Caco-2 (cell line): ENCODE results near the gene CAMK1D. TPM values are rescaled to one million over a fixed set of nuclear protein-coding genes. Genes with fewer than 3 reads are reported as not detected.

Source experiments
- BruUV-seq: library from RNA; stranded (reverse); fragments of 400-500 nt; replicated peaks from 2 replicates; lab custom pipeline; 2021; lab: Mats Ljungman, UMichigan
- CTCF ChIA-PET: fragments of 300-600 bp; sonication (Branson Sonifier 250); formaldehyde crosslinking; loops from one replicate; lab custom pipeline; 2022; ENCODE audit warnings: antibody characterized with exemption; lab: Charles Lee
- POLR2A ChIA-PET: fragments of 300-600 bp; sonication (Branson Sonifier 250); formaldehyde crosslinking; loops from one replicate; lab custom pipeline; 2022; ENCODE audit warnings: antibody characterized with exemption; lab: Charles Lee
- DNase-seq, 2 experiments: peaks; one replicate each; pipeline versions ENCODE4 v3.0.0 to v3.0.0-alpha.2; 2020 to 2022
- H3K27me3 ChIP-seq: replicated peaks from 2 replicates; pipeline ENCODE4 v1.6.0; 2011; ENCODE audit warnings: low read length; ENCODE audit not compliant: control insufficient read depth, insufficient read depth
- H3K36me3 ChIP-seq: 2 replicates; pipeline ENCODE4 v1.5.1; 2011; ENCODE audit warnings: low read length; ENCODE audit not compliant: control insufficient read depth, insufficient read depth
- H3K4me1 ChIP-seq: fragments of 250-450 bp; sonication (Bioruptor Pico); 2 replicates; pipeline ENCODE4 v1.5.1; 2020; ENCODE audit warnings: mild to moderate bottlenecking
- H3K4me3 ChIP-seq: 2 replicates; pipeline ENCODE4 v1.5.1; 2011; ENCODE audit warnings: low read depth, mild to moderate bottlenecking, control low read depth, low read length
- H3K9me3 ChIP-seq: fragments of 250-450 bp; sonication (Bioruptor Pico); 2 replicates; pipeline ENCODE4 v1.5.1; 2020; ENCODE audit warnings: mild to moderate bottlenecking, moderate library complexity
- H3K27ac Mint-ChIP-seq: one replicate; pipeline ENCODE4 v1.8.0; 2022; ENCODE audit warnings: mixed read lengths; ENCODE audit not compliant: unreplicated experiment
- H3K27me3 Mint-ChIP-seq: one replicate; pipeline ENCODE4 v1.8.0; 2022; ENCODE audit warnings: mixed read lengths; ENCODE audit not compliant: insufficient read depth, unreplicated experiment
- H3K36me3 Mint-ChIP-seq: one replicate; pipeline ENCODE4 v1.8.0; 2022; ENCODE audit warnings: mild to moderate bottlenecking, mixed read lengths; ENCODE audit not compliant: insufficient read depth, unreplicated experiment
- H3K4me1 Mint-ChIP-seq: one replicate; pipeline ENCODE4 v1.8.0; 2022; ENCODE audit warnings: low read depth, mixed read lengths; ENCODE audit not compliant: unreplicated experiment
- H3K4me3 Mint-ChIP-seq: one replicate; pipeline ENCODE4 v1.8.0; 2022; ENCODE audit warnings: mild to moderate bottlenecking, moderate library complexity, mixed read lengths; ENCODE audit not compliant: unreplicated experiment
- H3K9me3 Mint-ChIP-seq: one replicate; pipeline ENCODE4 v1.8.0; 2022; ENCODE audit warnings: mixed read lengths; ENCODE audit not compliant: unreplicated experiment
- intact Hi-C: fragments of 100-400 bp; cut with micrococcal nuclease; formaldehyde crosslinking; loops from one replicate; pipeline ENCODE4 v1.10.0; 2022; ENCODE audit not compliant: unreplicated experiment
- total RNA-seq: library from RNA; stranded (reverse); gene quantifications from 2 replicates; pipeline ENCODE4 v1.2.3, GENCODE V29; 2022
- TF ChIP-seq, protein P1 (sequence below), 2 experiments: fragments of 200-600 bp in 1 of 2; IDR thresholded peaks; 1 replicate in 1 of 2; 2 replicates in 1 of 2; pipeline versions ENCODE4 v1.5.1 to v1.8.0; 2011 to 2022; ENCODE audit warnings: antibody characterized with exemption in 1 of 2, control low read depth in 1 of 2, inconsistent platforms in 1 of 2, low read depth in 1 of 2, low read length in 1 of 2, mild to moderate bottlenecking in 1 of 2, moderate library complexity in 1 of 2; ENCODE audit not compliant: insufficient read depth in 1 of 2, severe bottlenecking in 1 of 2, unreplicated experiment in 1 of 2

Gene CAMK1D
- total RNA-seq, 1 experiment from 2014 or later, result 10.9 TPM

DNA sequence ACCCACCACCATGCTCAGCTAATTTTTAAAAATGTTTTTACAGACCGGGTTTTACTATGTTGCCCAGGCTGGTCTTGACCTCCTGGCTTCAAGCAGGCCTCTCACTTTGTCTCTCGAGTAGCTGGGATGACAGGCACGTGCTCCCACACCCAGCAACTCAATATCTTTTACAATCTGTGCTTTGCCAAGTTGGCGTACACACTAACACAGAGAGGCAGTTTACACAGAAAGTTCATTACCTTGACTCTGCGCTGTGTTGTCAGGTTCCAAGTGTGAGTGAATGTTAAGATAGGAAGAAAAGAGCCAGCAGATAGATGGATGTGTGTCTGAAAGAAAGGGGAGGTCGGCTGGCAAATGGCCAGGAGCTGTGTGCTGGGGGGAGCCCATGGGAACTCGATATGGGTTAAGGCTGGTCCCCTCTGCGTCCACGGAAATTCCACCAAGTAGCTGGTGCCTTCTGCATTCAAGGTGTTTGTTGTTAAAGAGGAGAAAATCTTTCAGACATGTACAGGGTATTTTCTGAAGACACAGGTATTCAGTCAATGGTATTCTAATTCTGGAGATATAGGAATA lies 299.8 kb downstream of the CAMK1D start:
- intact Hi-C loops, result no loop called here
- Mint-ChIP-seq H3K4me3 (no peak overlapping the region), H3K36me3 (no peaks in the 10 kb centered on the region), H3K9me3 (no peaks in the 10 kb centered on the region), H3K4me1 (no peaks in the 10 kb centered on the region), H3K27me3 (no peaks in the 10 kb centered on the region), H3K27ac (no peak overlapping the region)
- Histone ChIP-seq H3K9me3 (0 out of 2 replicates have a peak, but pooled peaks cover 4% of the 10 kb centered on the region), H3K4me1 (no peaks in the 10 kb centered on the region), H3K36me3 (no peaks in the 10 kb centered on the region), H3K4me3 (no peak overlapping the region), H3K27me3 (no peaks in the 10 kb centered on the region)
- ChIA-PET POLR2A (no interaction called here), CTCF (no interaction called here)
- BruUV-seq, result no TSS peak
- no peak for DNase-seq
- TF ChIP-seq, protein P1, sequence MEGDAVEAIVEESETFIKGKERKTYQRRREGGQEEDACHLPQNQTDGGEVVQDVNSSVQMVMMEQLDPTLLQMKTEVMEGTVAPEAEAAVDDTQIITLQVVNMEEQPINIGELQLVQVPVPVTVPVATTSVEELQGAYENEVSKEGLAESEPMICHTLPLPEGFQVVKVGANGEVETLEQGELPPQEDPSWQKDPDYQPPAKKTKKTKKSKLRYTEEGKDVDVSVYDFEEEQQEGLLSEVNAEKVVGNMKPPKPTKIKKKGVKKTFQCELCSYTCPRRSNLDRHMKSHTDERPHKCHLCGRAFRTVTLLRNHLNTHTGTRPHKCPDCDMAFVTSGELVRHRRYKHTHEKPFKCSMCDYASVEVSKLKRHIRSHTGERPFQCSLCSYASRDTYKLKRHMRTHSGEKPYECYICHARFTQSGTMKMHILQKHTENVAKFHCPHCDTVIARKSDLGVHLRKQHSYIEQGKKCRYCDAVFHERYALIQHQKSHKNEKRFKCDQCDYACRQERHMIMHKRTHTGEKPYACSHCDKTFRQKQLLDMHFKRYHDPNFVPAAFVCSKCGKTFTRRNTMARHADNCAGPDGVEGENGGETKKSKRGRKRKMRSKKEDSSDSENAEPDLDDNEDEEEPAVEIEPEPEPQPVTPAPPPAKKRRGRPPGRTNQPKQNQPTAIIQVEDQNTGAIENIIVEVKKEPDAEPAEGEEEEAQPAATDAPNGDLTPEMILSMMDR (IDR thresholded peaks at IDR 0.05; ENCODE audit: insufficient read depth in 1 of 2, low read depth in 1 of 2, low read length in 1 of 2, severe bottlenecking in 1 of 2, unreplicated experiment in 1 of 2), result no peak

DNA sequence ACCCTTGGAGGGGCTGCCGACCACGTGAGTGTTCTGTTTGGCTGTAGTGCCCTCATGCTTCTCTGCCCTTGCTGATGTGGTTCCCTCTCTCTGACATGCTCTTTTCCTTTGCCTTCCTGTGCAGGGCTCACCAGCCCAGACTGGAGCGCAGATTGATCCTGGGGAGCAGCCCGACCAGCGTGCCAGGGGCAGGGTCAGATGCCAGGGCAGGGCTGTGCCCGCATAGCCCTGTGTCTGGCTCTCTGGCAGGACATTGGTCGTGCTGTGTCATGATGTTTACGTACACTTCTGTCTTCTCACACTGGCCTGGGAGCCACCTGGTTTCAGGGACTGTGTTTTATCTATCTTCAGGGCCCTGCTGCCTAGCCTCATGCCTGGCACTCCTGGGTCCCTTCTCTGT lies 300.8 kb downstream of the CAMK1D start:
- TF ChIP-seq, protein P1 (IDR thresholded peaks at IDR 0.05; ENCODE audit: insufficient read depth in 1 of 2, low read depth in 1 of 2, low read length in 1 of 2, severe bottlenecking in 1 of 2, unreplicated experiment in 1 of 2), result no peak
- H3K4me3 Mint-ChIP-seq, result no peak overlapping the region
- H3K27me3 Mint-ChIP-seq, result no peaks in the 10 kb centered on the region
- no peaks in the 10 kb centered on the region for H3K27me3 ChIP-seq
- 0 out of 2 replicates have a peak, but pooled peaks cover 14% of the 10 kb centered on the region for H3K9me3 ChIP-seq
- H3K4me1 Mint-ChIP-seq, result no peaks in the 10 kb centered on the region
- ChIA-PET POLR2A (no interaction called here), CTCF (no interaction called here)
- no peaks in the 10 kb centered on the region for H3K36me3 ChIP-seq
- H3K4me1 ChIP-seq, result no peaks in the 10 kb centered on the region
- no peak overlapping the region for H3K4me3 ChIP-seq
- DNase-seq, result no peak
- H3K27ac Mint-ChIP-seq, result no peak overlapping the region
- intact Hi-C loops, result no loop called here
- no peaks in the 10 kb centered on the region for H3K36me3 Mint-ChIP-seq
- no TSS peak for BruUV-seq
- peaks cover 6% of the 10 kb centered on the region for H3K9me3 Mint-ChIP-seq

DNA sequence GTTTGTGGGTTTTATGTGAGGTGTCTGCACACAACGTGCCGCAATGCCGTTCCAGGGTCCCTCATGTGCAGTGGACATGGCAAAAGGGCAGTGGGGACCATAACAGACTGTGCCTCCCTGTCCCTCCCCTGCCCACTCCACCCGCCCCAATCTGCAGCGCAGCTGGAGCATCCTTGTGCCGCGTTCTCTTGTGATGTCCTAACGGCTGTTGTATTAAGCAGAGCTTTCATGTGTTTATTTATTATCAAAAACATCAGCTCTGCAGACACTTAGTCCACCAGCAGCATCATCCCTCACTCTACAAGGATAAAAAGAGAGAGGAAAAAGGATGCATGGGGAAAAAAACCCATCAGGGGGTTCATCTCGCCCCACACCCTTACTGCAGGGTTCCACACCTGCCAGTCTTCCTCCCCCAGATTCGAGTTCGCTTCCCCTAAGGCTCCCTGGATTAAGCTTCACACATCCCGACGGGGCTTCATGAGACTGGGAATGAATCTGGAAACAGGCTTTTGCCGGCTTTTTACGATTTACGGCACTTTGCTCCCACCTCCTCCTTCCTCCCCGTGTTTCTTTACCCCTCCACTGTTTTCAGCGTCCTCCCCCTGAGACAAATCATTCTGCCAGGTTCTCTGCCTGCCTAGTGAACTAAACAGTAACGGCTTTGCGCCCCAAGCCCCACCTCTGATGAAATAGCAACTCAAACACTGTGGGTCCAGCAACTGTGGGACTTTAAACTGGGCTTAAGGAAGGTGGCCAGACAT lies 301.4 kb downstream of the CAMK1D start:
- no peak overlapping the region for H3K27ac Mint-ChIP-seq
- H3K4me1 Mint-ChIP-seq, result no peaks in the 10 kb centered on the region
- peaks cover 9% of the 10 kb centered on the region for H3K9me3 Mint-ChIP-seq
- intact Hi-C loops, result no loop called here
- no peaks in the 10 kb centered on the region for H3K27me3 Mint-ChIP-seq
- DNase-seq, result no peak
- POLR2A ChIA-PET, result no interaction called here
- H3K27me3 ChIP-seq, result no peaks in the 10 kb centered on the region
- CTCF ChIA-PET, result no interaction called here
- H3K4me1 ChIP-seq, result no peaks in the 10 kb centered on the region
- H3K36me3 Mint-ChIP-seq, result no peaks in the 10 kb centered on the region
- H3K4me3 ChIP-seq, result no peak overlapping the region
- no TSS peak for BruUV-seq
- 0 out of 2 replicates have a peak, but pooled peaks cover 15% of the 10 kb centered on the region for H3K9me3 ChIP-seq
- no peaks in the 10 kb centered on the region for H3K36me3 ChIP-seq
- no peak overlapping the region for H3K4me3 Mint-ChIP-seq
- TF ChIP-seq, protein P1 (IDR thresholded peaks at IDR 0.05; ENCODE audit: insufficient read depth in 1 of 2, low read depth in 1 of 2, low read length in 1 of 2, severe bottlenecking in 1 of 2, unreplicated experiment in 1 of 2), result no peak
